ENCODE results near the gene CYFIP1. TPM values are rescaled to one million over a fixed set of nuclear protein-coding genes. Genes with fewer than 3 reads are reported as not detected.

The CYFIP1 gene
- polyA plus RNA-seq, 1 donor from 2014 or later, result 9.3 TPM

- TF ChIP-seq RAD21 (conservative IDR thresholded peaks at IDR 0.05) (no peak), TAF1 (IDR thresholded peaks at IDR 0.05; ENCODE audit: low read depth) (no peak), EP300 (conservative IDR thresholded peaks at IDR 0.05; ENCODE audit: poor library complexity, severe bottlenecking) (no peak)
- TF ChIP-seq, protein P1, sequence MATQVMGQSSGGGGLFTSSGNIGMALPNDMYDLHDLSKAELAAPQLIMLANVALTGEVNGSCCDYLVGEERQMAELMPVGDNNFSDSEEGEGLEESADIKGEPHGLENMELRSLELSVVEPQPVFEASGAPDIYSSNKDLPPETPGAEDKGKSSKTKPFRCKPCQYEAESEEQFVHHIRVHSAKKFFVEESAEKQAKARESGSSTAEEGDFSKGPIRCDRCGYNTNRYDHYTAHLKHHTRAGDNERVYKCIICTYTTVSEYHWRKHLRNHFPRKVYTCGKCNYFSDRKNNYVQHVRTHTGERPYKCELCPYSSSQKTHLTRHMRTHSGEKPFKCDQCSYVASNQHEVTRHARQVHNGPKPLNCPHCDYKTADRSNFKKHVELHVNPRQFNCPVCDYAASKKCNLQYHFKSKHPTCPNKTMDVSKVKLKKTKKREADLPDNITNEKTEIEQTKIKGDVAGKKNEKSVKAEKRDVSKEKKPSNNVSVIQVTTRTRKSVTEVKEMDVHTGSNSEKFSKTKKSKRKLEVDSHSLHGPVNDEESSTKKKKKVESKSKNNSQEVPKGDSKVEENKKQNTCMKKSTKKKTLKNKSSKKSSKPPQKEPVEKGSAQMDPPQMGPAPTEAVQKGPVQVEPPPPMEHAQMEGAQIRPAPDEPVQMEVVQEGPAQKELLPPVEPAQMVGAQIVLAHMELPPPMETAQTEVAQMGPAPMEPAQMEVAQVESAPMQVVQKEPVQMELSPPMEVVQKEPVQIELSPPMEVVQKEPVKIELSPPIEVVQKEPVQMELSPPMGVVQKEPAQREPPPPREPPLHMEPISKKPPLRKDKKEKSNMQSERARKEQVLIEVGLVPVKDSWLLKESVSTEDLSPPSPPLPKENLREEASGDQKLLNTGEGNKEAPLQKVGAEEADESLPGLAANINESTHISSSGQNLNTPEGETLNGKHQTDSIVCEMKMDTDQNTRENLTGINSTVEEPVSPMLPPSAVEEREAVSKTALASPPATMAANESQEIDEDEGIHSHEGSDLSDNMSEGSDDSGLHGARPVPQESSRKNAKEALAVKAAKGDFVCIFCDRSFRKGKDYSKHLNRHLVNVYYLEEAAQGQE (IDR thresholded peaks at IDR 0.05; ENCODE audit: borderline replicate concordance), result no peak
- Histone ChIP-seq H3K9ac (ENCODE audit: low read length) (no peak overlapping the region), H4K20me1 (ENCODE audit: insufficient read depth) (no peaks in the 10 kb centered on the region), H3F3A (ENCODE audit: insufficient read depth, low read length, poor library complexity, severe bottlenecking) (no peaks in the 10 kb centered on the region), H2AFZ (ENCODE audit: low read depth, low read length) (no peak overlapping the region), H3K27me3 (ENCODE audit: insufficient read depth, low read depth, low read length) (no peaks in the 10 kb centered on the region), H3K79me2 (replicated peaks; ENCODE audit: insufficient read depth, low read length) (peaks cover 8% of the 10 kb centered on the region), H3K4me3 (ENCODE audit: low read length) (no peak overlapping the region), H3K36me3 (ENCODE audit: insufficient read depth, low read length) (no peaks in the 10 kb centered on the region), H3K9me2 (ENCODE audit: insufficient read depth, low read length) (no peaks in the 10 kb centered on the region), H3K27ac (ENCODE audit: low read length) (no peak overlapping the region), H3K4me2 (ENCODE audit: low read length) (no peak overlapping the region), H3K9me3 (ENCODE audit: low read length) (no peaks in the 10 kb centered on the region)
Observed at GRCh38 chr15:22963641-22964040, 16.5 kb downstream of the CYFIP1 start.

- H4K20me1 ChIP-seq (ENCODE audit: insufficient read depth), result no peaks in the 10 kb centered on the region
- H2AFZ ChIP-seq (ENCODE audit: low read depth, low read length), result no peak overlapping the region
- no peak overlapping the region for H3K4me2 ChIP-seq (ENCODE audit: low read length)
- H3K9me3 ChIP-seq (ENCODE audit: low read length), result no peaks in the 10 kb centered on the region
- TF ChIP-seq, protein P1 (IDR thresholded peaks at IDR 0.05; ENCODE audit: borderline replicate concordance), result no peak
- no peak for TF ChIP-seq EP300 (conservative IDR thresholded peaks at IDR 0.05; ENCODE audit: poor library complexity, severe bottlenecking)
- TF ChIP-seq POLR2AphosphoS5 (IDR thresholded peaks at IDR 0.05), result no peak
- TF ChIP-seq RAD21 (conservative IDR thresholded peaks at IDR 0.05), result no peak
- no peak for TF ChIP-seq SMC3 (conservative IDR thresholded peaks at IDR 0.05; ENCODE audit: poor library complexity)
- no peak for TF ChIP-seq TAF1 (IDR thresholded peaks at IDR 0.05; ENCODE audit: low read depth)
- no peak for TF ChIP-seq MXI1 (conservative IDR thresholded peaks at IDR 0.05; ENCODE audit: poor library complexity, severe bottlenecking)
- TF ChIP-seq, protein P2, sequence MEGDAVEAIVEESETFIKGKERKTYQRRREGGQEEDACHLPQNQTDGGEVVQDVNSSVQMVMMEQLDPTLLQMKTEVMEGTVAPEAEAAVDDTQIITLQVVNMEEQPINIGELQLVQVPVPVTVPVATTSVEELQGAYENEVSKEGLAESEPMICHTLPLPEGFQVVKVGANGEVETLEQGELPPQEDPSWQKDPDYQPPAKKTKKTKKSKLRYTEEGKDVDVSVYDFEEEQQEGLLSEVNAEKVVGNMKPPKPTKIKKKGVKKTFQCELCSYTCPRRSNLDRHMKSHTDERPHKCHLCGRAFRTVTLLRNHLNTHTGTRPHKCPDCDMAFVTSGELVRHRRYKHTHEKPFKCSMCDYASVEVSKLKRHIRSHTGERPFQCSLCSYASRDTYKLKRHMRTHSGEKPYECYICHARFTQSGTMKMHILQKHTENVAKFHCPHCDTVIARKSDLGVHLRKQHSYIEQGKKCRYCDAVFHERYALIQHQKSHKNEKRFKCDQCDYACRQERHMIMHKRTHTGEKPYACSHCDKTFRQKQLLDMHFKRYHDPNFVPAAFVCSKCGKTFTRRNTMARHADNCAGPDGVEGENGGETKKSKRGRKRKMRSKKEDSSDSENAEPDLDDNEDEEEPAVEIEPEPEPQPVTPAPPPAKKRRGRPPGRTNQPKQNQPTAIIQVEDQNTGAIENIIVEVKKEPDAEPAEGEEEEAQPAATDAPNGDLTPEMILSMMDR (IDR thresholded peaks at IDR 0.05; ENCODE audit: poor library complexity, severe bottlenecking), result no peak
- H3K36me3 ChIP-seq (ENCODE audit: insufficient read depth, low read length), result no peaks in the 10 kb centered on the region
- no peak overlapping the region for H3K4me3 ChIP-seq (ENCODE audit: low read length)
- no peaks in the 10 kb centered on the region for H3F3A ChIP-seq (ENCODE audit: insufficient read depth, low read length, poor library complexity, severe bottlenecking)
- no peaks in the 10 kb centered on the region for H3K27me3 ChIP-seq (ENCODE audit: insufficient read depth, low read depth, low read length)
- no peak overlapping the region for H3K9ac ChIP-seq (ENCODE audit: low read length)
- peaks cover 4% of the 10 kb centered on the region for H3K79me2 ChIP-seq (replicated peaks; ENCODE audit: insufficient read depth, low read length)
- H3K27ac ChIP-seq (ENCODE audit: low read length), result no peak overlapping the region
- no peaks in the 10 kb centered on the region for H3K9me2 ChIP-seq (ENCODE audit: insufficient read depth, low read length)
Observed at GRCh38 chr15:22962611-22963010, 17.6 kb downstream of the CYFIP1 start.

Measured in neural cell (in vitro differentiated cells).